DND-41 (cell line): ENCODE data around the gene NKD1.

Experiments used
- EZH2 ChIP-seq: IDR thresholded peaks from 3 replicates; pipeline ENCODE4 v1.6.1; 2012; ENCODE audit warnings: borderline replicate concordance, low read depth, mild to moderate bottlenecking, moderate library complexity, low read length, inconsistent platforms; ENCODE audit not compliant: severe bottlenecking
- TF ChIP-seq, protein P1 (sequence below): IDR thresholded peaks from 2 replicates; pipeline ENCODE4 v1.5.1; 2012; ENCODE audit warnings: borderline replicate concordance, low read length, moderate library complexity, mild to moderate bottlenecking; ENCODE audit not compliant: poor library complexity, severe bottlenecking; ENCODE audit errors: extremely low read depth

DNA sequence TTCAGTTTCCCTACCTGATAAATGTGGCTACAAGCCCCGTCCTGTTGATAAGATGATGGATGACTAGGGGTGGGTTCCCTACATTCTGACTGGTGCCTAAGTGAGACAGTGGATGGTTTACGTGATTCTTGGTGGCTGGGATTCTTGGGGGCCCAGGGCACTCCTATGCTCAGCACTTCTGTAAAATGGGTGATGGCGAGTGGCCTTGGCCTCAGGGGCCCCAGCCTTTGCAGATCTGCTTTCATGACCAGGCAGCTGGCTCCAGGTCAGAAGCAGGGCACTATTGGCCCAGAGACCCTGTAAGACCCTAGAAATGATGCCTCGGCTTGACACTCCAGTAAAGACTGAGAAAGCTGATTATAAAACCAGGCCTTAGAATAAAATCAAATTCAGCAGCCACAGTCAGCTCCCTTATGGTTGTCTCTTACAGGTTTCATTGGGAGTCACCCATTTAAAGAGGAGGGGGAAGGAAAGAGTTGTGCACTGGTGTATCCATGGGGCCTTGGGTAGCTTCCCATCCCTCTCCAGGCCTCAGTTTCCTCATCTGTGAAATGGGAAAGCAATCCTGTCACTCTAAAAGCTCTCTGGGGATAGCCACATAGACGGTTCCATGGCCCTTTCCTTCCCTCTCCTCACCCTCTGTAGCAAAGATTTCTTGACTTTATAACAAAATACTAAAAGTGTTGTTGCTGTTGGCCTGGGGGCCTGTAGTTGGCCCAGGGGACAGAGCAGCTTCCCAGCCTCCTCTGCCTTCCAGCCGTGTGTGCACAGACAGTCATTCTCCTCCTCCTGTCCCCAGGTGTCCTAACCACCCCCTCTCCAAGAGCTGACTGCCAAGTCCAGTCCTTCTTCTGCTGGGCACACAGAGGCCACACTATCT is 131.7 kb downstream of the NKD1 start:
- TF ChIP-seq, protein P1, sequence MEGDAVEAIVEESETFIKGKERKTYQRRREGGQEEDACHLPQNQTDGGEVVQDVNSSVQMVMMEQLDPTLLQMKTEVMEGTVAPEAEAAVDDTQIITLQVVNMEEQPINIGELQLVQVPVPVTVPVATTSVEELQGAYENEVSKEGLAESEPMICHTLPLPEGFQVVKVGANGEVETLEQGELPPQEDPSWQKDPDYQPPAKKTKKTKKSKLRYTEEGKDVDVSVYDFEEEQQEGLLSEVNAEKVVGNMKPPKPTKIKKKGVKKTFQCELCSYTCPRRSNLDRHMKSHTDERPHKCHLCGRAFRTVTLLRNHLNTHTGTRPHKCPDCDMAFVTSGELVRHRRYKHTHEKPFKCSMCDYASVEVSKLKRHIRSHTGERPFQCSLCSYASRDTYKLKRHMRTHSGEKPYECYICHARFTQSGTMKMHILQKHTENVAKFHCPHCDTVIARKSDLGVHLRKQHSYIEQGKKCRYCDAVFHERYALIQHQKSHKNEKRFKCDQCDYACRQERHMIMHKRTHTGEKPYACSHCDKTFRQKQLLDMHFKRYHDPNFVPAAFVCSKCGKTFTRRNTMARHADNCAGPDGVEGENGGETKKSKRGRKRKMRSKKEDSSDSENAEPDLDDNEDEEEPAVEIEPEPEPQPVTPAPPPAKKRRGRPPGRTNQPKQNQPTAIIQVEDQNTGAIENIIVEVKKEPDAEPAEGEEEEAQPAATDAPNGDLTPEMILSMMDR = no peak
- TF ChIP-seq EZH2 = no peak
